ENCODE results near the gene HOXB2.

HOXB2 gene

DNA sequence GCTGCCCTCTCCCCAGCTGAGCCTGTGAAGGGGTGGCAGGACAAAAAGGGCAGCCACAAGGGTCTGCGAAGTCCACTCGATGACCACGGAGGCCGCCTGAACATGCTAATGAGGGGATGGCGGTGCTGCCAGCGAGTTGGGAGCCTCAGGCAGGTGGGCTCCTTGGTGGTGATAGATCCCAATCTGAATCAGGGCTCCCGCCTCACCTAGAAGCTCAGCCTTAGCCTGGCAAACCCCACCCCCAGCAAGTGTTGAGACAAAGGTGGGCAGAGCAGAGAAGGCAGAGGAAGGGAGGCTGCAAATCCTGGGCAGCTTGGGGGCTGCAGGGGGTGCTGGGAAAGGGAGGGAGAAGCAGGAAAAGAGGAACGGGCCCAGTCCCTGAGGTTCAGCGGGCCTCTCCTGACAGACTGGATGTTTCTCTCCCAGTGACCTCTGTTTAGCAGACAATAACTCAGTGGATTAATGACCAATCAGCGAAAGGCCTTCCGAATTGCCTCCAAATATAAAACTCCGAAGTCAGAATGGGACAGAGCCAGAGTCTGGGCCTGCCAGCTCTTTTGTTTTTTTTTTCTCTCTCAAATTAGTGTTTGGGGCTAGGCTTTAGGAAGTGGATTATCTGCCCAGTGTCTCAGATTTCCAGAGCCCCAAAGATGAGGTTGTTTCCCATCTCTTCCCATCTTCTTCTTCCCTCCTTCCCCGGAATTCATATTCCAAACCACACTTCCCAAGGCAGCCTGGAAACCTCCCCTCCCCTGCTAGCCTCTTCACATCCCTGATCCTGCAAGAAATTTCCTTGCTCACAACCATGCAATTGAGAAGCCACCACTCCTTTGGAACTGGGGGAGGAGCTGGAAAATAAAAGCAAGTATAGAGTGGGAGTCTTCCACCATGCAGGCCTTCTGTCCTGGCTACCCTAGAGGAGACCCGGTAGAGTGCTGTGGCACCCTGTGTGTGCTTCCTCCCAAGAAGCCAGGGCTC lies 15.2 kb upstream of the HOXB2 start:
- H3K4me3 ChIP-seq (ENCODE audit: low read depth, low read length), result no peak overlapping the region
- TF ChIP-seq, protein P1, sequence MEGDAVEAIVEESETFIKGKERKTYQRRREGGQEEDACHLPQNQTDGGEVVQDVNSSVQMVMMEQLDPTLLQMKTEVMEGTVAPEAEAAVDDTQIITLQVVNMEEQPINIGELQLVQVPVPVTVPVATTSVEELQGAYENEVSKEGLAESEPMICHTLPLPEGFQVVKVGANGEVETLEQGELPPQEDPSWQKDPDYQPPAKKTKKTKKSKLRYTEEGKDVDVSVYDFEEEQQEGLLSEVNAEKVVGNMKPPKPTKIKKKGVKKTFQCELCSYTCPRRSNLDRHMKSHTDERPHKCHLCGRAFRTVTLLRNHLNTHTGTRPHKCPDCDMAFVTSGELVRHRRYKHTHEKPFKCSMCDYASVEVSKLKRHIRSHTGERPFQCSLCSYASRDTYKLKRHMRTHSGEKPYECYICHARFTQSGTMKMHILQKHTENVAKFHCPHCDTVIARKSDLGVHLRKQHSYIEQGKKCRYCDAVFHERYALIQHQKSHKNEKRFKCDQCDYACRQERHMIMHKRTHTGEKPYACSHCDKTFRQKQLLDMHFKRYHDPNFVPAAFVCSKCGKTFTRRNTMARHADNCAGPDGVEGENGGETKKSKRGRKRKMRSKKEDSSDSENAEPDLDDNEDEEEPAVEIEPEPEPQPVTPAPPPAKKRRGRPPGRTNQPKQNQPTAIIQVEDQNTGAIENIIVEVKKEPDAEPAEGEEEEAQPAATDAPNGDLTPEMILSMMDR (IDR thresholded peaks at IDR 0.05; ENCODE audit: low read depth, low read length, missing control alignments), result no peak
- no peak for DNase-seq (ENCODE audit: low read depth)

DNA sequence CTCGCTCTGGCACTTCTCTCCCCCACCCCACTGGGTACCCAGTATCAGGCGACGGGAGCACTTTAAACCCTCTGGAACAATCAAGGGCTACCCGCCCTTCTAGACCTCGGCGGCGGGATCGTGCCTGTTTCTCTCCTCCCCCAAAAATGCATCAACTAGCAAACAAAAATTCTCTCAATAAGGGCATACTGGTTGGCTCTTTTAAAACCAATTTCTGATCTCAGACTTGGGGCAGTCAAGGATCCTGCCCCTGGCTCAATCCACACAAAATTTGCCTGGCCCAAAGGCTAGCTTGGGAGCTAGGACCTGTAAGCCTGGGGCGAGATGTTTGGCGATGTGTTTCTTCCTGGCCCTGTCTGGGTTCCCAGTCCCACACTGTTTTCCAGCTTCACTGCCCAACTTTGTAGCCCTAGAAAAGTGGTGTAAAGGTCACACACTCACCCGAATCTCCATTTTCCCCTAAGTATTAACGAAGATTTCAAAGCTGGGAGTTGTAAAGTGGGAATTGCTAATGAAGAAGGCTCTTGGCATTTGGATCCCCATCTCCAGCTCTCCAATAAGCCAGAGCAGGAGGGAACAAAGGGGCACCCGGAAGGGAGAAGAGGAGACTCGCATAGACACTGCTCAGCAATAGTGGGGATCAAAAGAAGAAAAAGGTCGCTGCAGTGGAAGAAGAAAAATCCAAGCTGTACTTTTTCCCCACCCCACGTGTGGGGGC lies 14.4 kb upstream of the HOXB2 start:
- TF ChIP-seq, protein P1 (IDR thresholded peaks at IDR 0.05; ENCODE audit: low read depth, low read length, missing control alignments), result no peak

DNA sequence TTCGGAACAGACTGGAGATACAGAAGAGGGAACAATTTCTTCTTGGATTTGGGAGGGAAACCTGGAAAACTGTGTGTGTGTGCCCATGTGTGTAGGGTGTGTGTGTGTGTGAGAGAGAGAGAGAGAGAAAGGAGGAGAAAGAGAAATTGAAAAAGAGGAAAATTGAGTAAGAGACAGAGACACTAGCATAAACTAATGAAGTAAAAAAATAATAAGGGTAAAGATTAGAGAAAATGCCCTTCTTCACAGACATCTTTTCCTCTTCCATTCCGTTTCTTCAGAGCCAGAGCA lies 13.9 kb upstream of the HOXB2 start:
- no peak for DNase-seq (ENCODE audit: low read depth)
- no peak overlapping the region for H3K4me3 ChIP-seq (ENCODE audit: low read depth, low read length)
- TF ChIP-seq, protein P1 (IDR thresholded peaks at IDR 0.05; ENCODE audit: low read depth, low read length, missing control alignments), result no peak

More for the DNA sequence above, 14.4 kb upstream of the HOXB2 start:
- no peak for DNase-seq (ENCODE audit: low read depth)
- H3K4me3 ChIP-seq (ENCODE audit: low read depth, low read length), result no peak overlapping the region

DNA sequence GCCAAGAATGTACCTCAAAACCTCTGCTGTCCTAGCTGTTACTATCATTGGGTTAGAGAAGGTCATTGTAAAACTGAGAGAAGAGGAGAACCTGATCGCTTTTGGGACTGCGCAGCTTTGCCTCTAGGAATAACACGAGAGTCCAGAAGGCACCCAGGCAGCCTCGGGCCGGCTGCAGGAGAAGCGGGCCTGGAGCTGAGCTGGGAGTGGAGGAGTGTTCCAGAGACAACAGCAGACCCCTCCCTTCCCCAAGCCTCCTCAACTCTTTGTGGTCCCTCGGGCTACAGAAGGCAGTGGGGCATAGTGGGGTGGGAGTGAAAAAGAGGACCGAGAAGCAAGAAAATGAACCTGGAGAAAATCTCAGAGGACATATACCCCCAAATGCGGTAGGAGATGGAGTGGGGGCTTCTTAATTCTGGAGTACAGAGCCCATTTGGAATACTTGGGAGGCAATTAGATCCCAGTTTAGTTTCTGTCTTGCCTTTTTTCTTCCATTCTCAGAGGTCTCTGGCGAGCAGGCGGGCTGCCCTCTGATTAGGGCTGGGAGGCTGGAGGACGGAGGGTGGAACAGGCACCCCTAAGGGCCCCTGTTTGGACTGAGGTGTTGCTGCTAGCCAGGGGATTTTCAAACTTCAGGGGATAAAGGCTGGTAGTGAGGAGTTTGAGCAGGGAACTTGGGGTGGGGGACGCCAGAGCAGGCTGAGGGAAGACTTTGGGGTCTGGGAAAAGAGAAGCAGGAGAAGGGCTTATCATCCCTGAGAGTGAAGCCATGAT lies 13.3 kb upstream of the HOXB2 start:
- no peak overlapping the region for H3K4me3 ChIP-seq (ENCODE audit: low read depth, low read length)
- TF ChIP-seq, protein P1 (IDR thresholded peaks at IDR 0.05; ENCODE audit: low read depth, low read length, missing control alignments), result no peak
- no peak for DNase-seq (ENCODE audit: low read depth)

DNA sequence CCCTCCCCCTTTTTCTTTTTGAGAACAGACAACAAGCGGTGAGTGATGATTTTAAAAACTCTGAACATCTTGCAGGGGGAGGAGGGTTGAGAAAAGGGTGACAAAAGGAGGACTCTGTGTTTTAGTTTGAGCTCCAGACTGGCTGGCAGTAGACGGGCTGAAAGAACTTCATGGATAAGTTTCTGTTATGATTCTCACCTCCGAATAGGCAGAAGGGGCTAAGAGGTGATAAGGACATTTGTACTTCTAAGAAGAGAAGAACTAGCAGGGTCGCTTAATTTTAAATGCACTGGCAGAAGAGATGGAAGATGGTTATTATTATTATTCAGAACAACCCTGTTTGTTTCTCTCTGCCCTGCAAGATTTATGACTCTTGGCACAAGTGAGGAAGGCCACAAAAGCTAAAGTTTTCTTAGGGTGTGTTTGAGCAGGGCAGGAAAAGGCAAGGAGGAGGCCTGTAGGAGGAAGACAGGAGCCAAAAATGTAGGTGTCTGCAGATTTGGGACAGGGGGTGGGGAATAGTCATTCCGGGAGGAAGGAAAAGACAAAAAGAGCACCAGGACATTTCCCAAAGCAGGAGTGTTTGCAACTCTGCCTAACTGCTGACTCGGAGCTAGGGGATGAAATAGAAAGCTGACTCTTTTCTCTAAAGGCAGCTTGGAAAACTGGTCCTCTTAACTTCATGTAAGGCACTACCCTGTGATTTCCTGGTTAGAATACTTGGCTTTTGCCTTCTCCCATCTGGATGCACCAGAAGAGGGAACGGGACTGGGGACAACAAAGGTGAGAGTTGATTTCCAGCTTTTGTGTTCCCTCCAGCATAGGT lies 11.9 kb upstream of the HOXB2 start:
- TF ChIP-seq, protein P1 (IDR thresholded peaks at IDR 0.05; ENCODE audit: low read depth, low read length, missing control alignments), result no peak
- no peak overlapping the region for H3K4me3 ChIP-seq (ENCODE audit: low read depth, low read length)
- no peak for DNase-seq (ENCODE audit: low read depth)

DNA sequence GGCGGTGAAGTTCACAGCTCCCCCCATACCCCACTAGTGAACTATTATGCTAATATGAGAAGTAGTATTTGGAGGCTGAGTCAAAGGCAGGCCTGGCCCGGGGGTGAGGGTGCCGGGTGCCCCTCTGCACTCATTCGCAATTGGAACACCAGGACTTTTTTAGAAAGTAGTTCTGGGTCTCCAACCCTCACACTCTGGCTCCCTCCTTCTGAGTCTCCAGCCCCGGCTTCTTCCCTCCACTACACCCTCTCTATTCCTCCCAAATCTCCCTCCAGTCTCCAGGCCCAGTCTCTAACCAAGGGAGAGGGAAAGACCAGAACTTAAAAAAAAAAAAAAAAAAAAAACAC lies 11.3 kb upstream of the HOXB2 start:
- DNase-seq (ENCODE audit: low read depth), result no peak
- TF ChIP-seq, protein P1 (IDR thresholded peaks at IDR 0.05; ENCODE audit: low read depth, low read length, missing control alignments), result no peak
- H3K4me3 ChIP-seq (ENCODE audit: low read depth, low read length), result no peak overlapping the region

All from GM12864 (cell line).